ENCODE data around the gene CORO7.
A peak's percentile ranks its signal among the peaks of the same experiment; 100 is the strongest.

CORO7 gene

DNA sequence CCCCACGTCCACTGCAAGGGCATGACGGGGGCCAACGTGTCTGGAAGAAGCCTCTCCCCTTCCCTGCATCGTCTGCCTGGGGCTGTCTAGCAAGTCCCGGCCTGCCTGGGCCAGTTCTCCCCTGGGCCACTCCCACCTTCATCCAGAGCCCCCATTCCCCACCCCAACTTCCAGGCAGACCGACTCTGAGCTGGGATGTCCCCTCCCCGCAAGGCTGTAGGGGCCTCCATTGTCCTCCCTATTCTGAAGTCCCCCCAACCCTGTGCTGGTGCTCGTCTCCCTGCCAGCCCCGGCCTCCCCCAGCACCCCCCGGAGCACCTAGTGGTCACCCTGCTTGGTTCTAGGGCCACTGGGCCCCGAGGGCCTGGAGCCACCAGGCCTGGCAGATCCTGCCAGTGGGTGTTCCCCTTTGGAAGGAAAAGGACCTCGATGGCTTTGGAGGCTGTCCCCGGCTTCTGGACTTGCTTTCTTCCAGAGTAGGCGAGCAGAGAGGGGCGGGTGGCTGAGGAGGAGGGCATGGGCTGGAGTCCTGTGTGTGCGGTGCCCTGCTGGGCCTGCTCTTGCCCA is 95.7 kb downstream of the CORO7 start:
- no peak for DNase-seq

DNA sequence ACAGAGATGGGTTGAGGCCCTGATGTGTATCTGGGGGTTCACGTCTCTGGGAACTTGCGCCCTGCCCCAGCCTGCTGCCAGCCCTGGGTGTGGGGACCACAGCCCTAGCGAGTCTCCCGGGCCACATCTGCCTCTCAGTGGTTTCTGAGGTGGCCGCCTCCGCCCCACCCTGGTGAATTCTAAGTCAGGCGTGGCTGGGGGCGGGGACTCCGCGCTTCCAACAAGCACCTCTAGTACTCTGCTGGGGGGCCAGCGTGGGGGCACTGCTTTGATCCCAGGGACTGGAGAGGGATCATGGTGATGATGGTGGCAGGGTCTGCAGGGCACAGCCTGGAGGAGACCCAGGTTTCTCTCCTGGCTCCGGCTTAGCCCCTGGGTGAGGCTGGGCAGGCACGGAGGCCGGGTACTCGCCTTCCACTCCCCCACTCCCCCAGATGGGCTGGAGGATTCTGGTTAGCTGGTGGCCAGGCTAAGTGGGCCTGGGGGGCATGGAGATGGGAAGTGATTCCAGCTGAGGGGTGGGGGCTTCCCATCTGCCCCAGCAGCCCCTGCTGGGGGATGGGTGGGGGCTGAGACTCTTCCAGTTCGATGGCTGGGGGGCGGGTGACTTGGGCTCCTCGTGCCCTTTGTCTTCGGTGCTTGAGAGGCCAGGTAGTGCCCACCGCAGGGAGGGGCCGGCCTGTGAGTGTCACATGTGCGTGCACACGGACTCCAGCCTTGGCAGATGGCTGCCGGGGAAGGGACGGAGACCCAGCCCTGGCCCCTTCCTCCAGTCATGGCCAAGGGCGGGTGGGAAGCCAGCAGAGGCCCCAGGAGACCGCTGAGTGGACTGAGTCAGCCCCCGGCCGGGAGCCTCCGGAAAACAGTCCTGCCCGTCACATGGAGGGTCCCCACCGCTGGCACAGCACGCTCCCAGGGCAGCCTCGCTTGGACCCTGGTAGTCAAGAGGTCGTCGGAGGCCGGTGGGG is 96.7 kb downstream of the CORO7 start:
- DNase-seq, result no peak

DNA sequence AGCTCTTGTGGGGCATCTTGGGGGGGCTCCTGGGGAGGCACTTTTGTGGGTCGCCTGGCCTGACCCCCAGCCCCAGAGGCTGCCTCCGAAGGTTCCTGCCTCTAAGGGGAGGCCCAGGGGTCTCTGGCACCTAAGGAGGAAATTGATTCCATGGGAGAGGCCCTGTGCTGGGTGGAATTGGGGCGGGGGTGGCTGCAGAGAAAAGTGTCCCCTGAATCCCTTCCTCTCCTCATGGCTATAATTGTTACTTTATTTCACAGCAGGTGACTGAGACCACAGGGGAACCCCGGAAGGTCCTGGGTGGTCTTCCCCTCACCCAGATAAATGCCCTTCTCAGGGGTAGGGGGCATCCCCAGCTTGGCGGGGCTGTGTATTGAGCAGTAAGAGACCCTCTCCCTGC is 97.4 kb downstream of the CORO7 start:
- DNase-seq, result no peak

DNA sequence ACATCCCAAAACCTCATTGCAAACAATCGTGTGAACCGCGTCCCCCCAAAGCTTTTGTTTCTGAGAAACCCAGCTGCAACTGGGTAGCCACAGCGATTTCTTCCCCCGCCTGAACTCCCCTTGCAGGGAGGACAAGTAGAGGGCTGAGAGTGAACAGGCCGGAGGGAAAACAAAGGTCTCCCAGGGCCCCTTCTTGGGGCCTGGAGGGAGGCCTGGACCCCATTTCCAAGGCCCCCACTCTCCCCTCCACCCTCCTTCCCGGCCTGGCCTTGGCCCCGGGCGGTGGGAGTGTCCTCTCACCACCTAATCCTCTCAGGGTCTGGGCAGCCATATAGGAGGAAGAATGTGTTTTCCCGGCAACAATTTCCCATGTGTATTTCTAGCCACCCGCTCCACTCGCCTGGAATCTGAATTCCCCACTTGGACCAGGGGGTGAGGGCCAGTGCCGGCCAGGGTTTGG is 97.9 kb downstream of the CORO7 start:
- DNase-seq, result no peak

DNA sequence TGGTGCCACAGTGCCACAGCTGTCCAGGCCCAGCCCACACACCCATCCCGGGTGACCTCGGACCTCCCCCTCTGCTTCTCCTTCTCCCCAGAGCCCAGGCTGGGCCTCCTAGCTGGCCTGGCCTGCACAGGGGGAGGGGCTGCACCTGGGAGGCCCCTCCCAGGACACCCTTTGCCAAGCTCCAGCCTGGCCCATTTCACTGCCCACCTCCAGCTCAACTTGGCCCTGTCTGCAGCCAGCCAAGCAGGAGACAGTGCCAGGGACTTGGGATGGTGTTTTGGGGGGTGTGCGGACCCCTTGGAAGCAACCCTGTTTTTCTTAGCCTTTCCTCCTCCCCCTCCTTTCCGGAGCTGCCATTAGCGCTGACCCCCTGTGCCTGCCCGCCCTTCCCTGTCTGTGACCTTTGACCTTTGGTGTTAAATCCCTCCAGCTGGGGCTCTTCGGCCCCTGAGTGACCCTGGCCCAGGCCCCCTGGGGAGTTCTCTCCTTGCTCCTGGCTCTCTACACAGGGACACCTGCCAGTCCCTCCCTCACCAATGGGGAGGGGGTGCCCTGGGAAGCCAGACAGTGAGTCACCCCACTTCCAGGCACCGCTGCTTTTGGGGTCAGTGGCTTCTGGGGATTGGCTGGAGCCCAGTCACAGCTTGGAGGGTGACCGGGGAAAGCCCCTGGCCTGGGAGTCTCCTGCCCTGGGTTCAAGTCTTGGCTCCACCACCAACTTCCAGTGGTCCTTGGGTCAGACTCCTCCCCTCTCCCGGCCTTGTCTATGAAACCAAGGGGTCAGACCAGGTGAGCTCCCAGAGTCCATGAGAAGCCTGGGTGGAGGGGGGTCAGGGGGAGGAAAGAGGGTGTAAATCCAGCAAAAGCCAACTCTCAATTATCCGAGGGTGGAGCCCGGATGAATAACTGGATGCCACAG is 98.6 kb downstream of the CORO7 start:
- no peak for DNase-seq

DNA sequence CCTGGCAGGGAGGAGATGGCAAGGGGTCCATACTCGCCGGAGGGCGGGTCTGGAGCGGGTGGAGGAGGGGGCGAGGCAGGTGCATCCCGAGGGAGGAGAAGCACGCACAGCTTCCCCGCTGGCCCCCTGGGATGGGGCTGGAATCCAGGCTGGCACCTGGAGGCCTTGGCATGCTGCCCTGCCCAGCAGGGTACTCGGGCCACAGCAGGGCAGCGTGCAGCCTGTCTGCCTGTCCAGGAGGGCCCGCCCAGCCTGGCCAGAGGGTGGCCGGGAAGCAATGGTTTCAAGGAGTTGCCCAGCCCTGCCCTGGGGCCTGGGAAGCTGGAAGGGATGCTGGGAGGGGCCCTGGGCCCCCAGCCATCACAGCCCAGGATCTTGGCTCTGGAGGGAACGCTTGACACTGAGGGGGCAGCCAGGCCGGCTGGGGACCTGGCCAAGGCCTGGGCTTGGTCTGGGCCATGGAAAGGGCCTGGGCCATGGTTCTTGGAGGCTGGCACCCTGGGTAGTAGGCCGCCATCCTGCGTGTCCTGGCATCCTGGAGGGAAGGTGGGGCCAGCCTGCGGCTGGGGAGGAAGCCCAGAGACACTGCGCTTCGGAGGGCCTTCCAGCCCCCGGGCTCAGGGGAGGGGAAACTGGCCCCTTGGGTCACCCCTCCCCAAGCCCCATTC is 99.4 kb downstream of the CORO7 start:
- no peak for DNase-seq

DNA sequence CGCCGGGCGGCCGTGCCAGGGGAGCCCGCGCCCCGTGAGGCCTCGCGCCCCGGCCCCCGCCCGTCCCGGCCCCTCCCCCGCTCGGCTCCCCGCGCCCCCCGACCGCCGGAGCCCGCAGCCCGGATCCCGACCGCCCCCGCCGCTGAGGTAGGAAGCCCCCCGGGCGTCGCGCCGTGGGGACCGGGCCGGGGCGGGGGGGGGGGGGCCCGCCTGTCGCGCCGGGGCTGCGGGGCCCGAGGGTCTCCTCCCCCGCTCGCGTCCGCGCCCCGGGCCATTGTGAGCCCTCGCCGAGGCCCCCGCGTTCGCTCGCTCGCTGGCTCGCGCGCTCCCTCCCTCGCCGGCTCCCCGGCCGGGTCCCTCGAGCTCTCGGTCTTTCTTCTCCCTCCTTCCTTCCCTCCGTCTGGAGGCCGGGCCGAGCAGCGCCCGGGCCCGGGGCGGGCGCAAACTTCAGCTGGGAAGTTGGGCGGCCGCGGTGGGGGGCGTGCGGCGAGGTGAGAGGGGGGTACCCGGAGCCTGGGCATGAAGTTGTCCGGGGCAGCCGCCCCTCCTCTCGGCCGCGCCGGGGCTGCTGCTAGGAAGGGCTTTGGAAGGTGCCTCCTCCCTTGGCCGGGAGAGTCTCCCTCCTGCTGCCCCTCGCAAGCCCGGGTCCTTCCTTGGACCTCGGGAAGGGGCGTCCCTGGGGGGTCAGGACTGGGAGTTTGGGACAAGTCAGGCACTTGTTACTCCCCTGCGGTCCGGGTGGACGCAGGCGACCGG is 100.1 kb downstream of the CORO7 start:
- DNase-seq, result peak; percentile 86

DNA sequence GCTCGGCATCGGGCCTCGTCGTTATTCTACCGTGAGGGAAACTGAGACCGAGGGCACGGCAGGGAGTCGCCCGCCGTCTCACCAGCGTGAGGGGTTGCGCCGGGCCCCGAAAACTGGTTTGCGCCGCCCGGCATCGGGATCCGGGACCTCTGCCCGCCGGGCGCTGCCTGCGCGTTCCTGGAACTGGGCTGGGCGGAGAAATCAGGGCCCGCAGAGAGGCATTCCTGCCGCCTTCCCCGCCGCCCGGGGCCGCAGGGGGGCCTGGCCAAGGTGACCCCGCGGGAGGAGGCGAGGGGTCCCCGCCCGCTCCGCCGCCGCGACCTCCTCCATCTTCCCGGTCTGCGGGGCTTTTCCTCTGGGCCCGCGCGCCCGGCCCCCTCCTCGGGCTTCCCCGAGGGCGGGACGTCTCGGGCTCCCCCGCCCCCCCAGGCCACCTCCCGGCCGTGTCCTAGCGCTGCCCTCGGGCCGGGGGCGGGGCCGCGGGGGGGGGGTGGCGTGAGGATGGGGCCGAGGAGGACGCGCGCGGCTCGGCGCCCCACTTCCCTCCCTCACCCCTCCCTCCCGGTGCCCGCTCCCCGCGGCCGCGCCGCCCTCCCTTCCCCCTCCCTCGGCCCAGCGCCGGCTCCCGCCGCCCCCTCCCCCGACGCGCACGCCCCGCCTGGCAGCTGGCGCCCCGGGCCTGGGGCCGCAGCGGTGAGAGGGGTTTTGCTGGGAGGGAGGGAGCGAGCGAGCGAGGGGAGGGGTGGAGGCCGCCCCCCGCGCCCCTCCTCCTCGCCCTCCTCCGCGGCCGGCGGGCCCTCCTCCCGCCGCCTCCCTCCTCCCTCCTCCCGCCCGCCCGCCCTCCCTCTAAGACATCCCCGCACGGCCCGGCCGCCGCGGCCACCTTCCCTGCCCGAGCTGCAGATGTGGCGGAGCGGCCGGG is 100.9 kb downstream of the CORO7 start, which contains the start of gene GLIS2:
TSS of gene GLIS2 (plus strand) at position 882 of the 922 bp plus-strand sequence. CDS start 16,214 bp downstream, outside the sequence.
- peak; percentile 96 for DNase-seq

DNA sequence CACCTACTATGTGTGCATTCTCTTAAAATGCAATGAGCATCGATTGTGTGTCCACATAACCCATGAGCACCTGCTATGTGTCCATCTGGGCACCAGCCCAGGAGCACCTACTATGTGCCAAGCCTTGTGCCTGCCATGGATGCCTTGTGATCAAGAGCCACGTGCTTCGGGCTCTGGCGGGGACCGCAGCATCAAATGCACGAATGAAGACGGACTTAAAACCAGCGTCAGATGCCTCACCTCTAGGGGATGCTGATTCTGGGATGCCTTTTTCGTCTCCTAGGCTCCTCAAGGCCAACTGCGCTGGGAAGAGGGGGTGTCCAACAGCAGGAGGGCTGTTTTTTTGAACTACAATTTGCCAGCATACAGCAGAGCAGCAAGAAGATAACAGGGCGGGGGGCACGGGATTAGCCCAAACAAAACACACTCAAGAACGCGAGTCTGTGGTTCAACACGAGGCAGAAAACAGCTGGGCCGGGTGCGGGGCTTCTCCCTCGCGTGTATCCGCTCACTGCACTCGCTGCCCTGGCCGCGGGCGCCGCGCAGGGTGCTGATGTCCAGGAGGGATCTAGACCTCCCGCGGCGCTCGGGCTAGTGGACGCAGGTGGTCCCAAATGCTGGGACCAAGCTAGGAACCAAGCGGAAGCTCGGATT is 101.7 kb downstream of the CORO7 start:
- DNase-seq, result no peak

DNA sequence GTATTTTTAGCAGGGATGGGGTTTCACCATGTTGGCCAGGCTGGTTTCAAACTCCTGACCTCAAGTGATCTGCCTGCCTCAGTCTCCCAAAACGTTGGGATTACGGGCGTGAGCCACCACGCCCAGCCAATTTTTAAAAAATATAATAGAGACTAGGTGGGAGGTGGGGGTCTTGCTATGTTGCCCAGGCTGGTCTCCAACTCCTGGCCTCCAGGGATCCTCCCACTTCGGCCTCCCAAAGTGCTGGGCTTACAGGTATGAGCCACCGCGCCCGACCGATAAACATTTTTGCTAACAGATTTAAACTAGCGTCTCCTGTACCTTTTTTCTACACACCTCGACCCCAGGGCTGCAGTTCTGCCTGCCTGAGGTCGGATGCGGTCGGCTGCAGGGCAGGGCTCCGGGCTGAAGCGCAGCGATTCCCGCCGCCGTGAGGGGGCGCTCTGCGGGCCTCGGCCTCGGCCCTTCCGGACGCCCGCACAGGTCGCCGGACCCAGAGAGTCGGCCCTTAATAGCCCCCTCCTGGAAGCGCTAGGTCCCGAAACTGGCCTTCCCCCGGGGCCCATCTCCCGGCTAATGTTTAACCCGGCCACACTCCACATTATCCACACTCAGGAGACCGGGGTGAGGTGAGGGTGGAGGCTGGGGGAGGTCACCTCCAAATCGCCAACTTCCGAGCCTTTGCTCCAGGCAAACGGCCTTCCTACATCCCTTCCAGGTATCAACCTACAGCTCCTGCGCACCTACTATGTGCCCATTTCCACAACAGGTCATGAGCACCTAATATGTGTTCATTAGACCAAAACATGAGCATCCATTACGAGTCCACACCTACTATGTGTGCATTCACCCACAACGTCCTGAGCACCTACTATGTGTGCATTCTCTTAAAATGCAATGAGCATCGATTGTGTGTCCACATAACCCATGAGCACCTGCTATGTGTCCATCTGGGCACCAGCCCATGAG is 102.5 kb downstream of the CORO7 start:
- DNase-seq, result peak; percentile 73

DNA sequence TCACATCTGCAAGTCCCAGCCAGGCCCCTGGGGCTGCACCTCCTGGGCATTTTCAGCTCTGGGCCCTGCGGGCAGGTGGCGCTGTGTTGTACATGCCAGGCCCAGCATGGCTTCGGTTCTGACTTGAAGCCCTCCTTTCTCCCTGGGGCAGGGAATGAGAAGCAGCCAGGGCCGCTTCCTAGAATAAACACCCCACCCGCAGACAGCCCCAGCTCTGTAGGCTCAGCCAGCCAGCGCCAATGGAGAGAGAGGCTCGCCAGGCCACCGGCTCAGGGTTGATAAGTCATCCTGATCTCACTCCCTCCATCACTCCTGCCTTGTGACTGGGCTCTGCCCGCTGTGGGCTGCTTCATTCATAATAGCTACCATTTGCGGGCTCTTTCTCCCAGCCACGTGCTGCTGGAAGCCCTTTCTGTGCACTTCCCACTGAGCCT is 106.5 kb downstream of the CORO7 start:
- DNase-seq, result peak; percentile 48

DNA sequence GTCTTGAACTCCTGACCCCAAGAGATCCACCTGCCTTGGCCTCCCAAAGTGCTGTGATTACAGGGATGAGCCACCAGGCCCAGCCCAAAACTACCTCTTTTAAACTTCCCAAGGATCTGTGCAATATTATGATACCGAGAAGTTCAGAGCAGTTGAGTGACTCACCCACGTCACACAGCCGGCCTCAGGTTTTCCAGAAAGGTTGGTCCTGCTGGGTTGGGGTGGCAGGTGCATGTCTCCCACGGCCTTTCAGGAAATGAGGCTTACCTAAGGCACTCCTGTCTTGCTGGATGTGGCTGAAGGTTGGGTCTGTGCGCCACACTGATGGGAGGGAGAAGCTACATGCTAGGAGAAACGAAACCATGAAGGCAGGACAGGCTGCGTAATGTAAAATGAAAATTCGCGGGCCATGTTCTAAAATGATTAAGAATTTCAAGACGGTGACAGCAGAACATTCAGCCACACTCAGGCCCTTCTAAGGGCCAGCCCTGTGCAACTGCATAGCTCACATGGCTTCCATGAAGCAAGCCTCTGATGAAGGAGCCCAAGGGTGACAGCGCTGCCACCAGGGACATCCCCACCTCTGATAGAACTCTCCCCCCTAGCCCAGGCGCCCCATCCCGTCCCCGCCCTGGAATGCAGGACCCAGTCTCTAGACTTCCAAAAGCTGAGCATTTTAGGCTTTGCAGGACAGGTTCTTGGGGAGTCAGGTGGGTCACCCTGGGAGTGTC is 107.1 kb downstream of the CORO7 start:
- no peak for DNase-seq

DNA sequence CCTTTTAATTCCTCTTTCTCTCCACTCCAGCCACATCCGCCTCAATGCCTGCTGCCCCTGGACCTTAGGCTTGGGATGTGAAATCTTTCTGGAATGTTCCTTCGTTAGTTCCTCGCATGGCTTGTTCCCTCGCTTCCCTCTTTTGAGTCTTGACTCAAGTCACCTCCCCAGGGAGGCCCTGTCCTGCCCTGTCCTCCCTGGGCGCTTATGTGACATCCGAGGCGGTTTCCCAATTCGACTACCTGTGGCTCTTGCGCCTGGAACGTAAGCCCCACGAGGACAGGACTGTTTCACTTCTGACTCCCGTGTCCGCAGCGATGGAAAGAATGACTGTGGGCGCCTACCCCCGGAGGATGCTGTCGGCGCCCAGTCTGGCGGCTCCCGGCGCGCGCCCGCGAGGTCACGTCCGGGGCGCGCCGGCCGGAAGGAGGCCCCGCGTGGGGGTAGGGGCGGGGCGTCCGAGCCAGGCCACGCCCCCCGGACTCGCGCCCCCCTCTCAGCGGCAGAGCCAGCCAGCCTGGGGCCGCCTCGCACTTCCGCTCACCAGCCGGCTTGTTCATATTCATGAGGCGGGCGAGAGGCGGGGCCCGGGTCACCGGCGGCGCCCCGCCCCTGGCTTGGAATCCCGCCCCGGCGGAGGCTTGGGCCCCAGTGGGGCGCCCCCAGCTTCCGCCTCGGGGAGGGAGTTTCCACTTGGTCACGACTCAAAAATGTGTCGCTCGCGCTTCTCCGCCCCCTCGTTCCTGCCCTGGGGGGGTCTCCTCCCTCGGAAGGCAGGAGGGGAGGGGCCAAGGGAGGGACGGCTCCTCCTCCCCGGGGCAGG is 109.0 kb downstream of the CORO7 start:
- peak; percentile 95 for DNase-seq

DNA sequence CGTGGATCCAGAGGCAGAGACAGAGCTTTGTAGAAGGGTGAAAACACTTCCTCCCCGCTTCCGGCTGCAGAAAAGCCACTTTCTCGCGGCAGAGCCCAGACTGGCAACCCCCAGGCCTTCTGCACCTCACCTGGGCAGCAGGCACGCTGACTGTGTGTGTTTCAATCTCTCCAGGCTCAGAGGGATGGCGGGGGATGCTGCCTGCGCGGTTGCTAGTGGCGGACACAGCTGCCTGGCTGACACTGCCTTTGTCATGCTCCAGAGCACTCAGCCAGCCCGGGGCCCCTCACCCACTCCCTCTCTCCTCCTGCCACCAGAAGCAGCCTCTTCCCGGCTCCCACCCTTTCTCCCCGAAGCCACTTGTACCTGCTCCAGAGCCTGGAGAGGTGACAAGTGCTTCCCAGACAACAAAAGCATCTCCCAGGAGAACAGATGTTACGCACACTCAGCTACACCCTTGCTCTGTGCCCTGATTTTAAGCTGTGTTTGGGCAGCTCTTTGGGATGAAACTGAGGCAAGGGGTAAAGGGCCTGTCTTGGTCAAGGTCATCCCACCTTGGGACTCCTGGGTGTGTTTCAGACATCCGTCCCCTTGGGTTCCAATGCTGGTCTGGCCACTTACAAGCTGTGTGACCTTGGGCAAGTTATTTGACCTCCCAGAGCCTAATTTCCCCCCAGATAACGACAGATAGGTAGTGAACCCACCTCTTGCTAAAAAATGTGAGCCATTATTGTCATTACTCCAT is 109.8 kb downstream of the CORO7 start:
- peak; percentile 71 for DNase-seq
